ENCODE results near the gene MREG.

MREG gene

GRCh38 chr2:216013080-216013909 is at the start of gene MREG:
Gene MREG (minus strand): TSS chr2:216013551. CDS start chr2:216013327, 224 bp downstream.
- TF ChIP-seq CTCF (IDR thresholded peaks at IDR 0.05; ENCODE audit: insufficient read depth, low read length, poor library complexity, severe bottlenecking) = peak; percentile 95
- peak; percentile 84 for DNase-seq (ENCODE audit: extremely low read depth, insufficient read length)
- no peaks in the 10 kb centered on the region for H3K27me3 ChIP-seq (replicated peaks; ENCODE audit: control insufficient read depth, insufficient read depth, low read length)
- H3K36me3 ChIP-seq (ENCODE audit: control insufficient read depth, insufficient read depth, low read length) = no peaks in the 10 kb centered on the region; the same call in 1 of the 2 replicates
- H3K4me3 ChIP-seq (replicated peaks; ENCODE audit: low read depth, low read length) = peak within 1 kb of the TSS; percentile 98

- no peak for DNase-seq (ENCODE audit: extremely low read depth, insufficient read length)
- H3K27me3 ChIP-seq (replicated peaks; ENCODE audit: control insufficient read depth, insufficient read depth, low read length) = no peaks in the 10 kb centered on the region
- H3K36me3 ChIP-seq (ENCODE audit: control insufficient read depth, insufficient read depth, low read length) = no peaks in the 10 kb centered on the region; the same call in none of the 2 replicates
- no peak overlapping the region for H3K4me3 ChIP-seq (replicated peaks; ENCODE audit: low read depth, low read length)
- TF ChIP-seq CTCF (IDR thresholded peaks at IDR 0.05; ENCODE audit: insufficient read depth, low read length, poor library complexity, severe bottlenecking) = peak; percentile 30
Measured at GRCh38 chr2:216059233-216059834, 46.0 kb upstream of the MREG start.

- H3K36me3 ChIP-seq (ENCODE audit: control insufficient read depth, insufficient read depth, low read length) = no peaks in the 10 kb centered on the region
- no peaks in the 10 kb centered on the region for H3K27me3 ChIP-seq (replicated peaks; ENCODE audit: control insufficient read depth, insufficient read depth, low read length)
- peak overlapping the region; percentile 42 for H3K4me3 ChIP-seq (replicated peaks; ENCODE audit: low read depth, low read length)
- no peak for TF ChIP-seq CTCF (IDR thresholded peaks at IDR 0.05; ENCODE audit: insufficient read depth, low read length, poor library complexity, severe bottlenecking)
- peak; percentile 74 for DNase-seq (ENCODE audit: extremely low read depth, insufficient read length)
Measured at GRCh38 chr2:216057688-216058193, 44.4 kb upstream of the MREG start.

GRCh38 chr2:216056739-216057138 is 43.4 kb upstream of the MREG start:
- TF ChIP-seq CTCF (IDR thresholded peaks at IDR 0.05; ENCODE audit: insufficient read depth, low read length, poor library complexity, severe bottlenecking) = no peak
- no peaks in the 10 kb centered on the region for H3K36me3 ChIP-seq (ENCODE audit: control insufficient read depth, insufficient read depth, low read length)
- H3K27me3 ChIP-seq (replicated peaks; ENCODE audit: control insufficient read depth, insufficient read depth, low read length) = no peaks in the 10 kb centered on the region
- H3K4me3 ChIP-seq (replicated peaks; ENCODE audit: low read depth, low read length) = no peak overlapping the region
- DNase-seq (ENCODE audit: extremely low read depth, insufficient read length) = peak; percentile 71

GRCh38 chr2:216055680-216056079 is 42.3 kb upstream of the MREG start:
- TF ChIP-seq CTCF (IDR thresholded peaks at IDR 0.05; ENCODE audit: insufficient read depth, low read length, poor library complexity, severe bottlenecking) = no peak
- no peak overlapping the region for H3K4me3 ChIP-seq (replicated peaks; ENCODE audit: low read depth, low read length)
- no peaks in the 10 kb centered on the region for H3K27me3 ChIP-seq (replicated peaks; ENCODE audit: control insufficient read depth, insufficient read depth, low read length)
- DNase-seq (ENCODE audit: extremely low read depth, insufficient read length) = no peak
- H3K36me3 ChIP-seq (ENCODE audit: control insufficient read depth, insufficient read depth, low read length) = no peaks in the 10 kb centered on the region
